Endothelial cell of umbilical vein (primary cell): ENCODE data around the gene MAMDC2. TPM values are rescaled to one million over a fixed set of nuclear protein-coding genes. Genes with fewer than 3 reads are reported as not detected.
"Not testable (repeated sequence)": the region's sequence is repeated elsewhere in the genome, so short reads cannot be mapped to it uniquely, and the experiment has no call there.

ENCODE experiments used
- BruUV-seq: library from RNA; stranded (reverse); fragments of 400-500 nt; replicated peaks from 2 replicates; lab custom pipeline; 2021; lab: Mats Ljungman, UMichigan
- CTCF ChIA-PET: fragments of 300-600, 350-600 bp; sonication (Branson Sonifier 250); formaldehyde crosslinking; loops from one replicate; lab custom pipeline; 2021; ENCODE audit warnings: antibody characterized with exemption, inconsistent platforms; lab: Charles Lee
- POLR2A ChIA-PET: fragments of 300-600, 350-600 bp; sonication (Branson Sonifier 250); formaldehyde crosslinking; loops from one replicate; lab custom pipeline; 2021; ENCODE audit warnings: antibody characterized with exemption, inconsistent platforms; lab: Charles Lee
- DNase-seq: peaks from one replicate; pipeline ENCODE4 v3.0.0-alpha.2; 2011; ENCODE audit warnings: low read depth, low spot score
- FAIRE-seq: peaks from 2 replicates; lab custom pipeline; 2011; peaks lifted over from hg19 to GRCh38; lab: Jason Lieb, UNC
- H2AFZ ChIP-seq: 2 replicates; pipeline ENCODE4 v1.6.0; 2012; ENCODE audit warnings: low read depth, low read length, control low read depth, inconsistent platforms
- H3K27ac ChIP-seq: 2 replicates; pipeline ENCODE4 v1.5.1; 2011; ENCODE audit warnings: low read depth, mild to moderate bottlenecking, control low read depth, low read length, moderate library complexity; ENCODE audit not compliant: insufficient read depth
- H3K27me3 ChIP-seq, 2 experiments: 2 replicates each; pipeline versions ENCODE4 v1.6.0 to v1.6.1; 2011; ENCODE audit warnings: low read length in 2 of 2, mixed read lengths in 1 of 2; ENCODE audit not compliant: control insufficient read depth in 2 of 2, insufficient read depth in 2 of 2
- H3K36me3 ChIP-seq, 2 experiments: 2 replicates in 1 of 2; 3 replicates in 1 of 2; pipeline ENCODE4 v1.5.1; 2011; ENCODE audit warnings: low read length in 2 of 2, mild to moderate bottlenecking in 1 of 2, moderate library complexity in 1 of 2; ENCODE audit not compliant: control insufficient read depth in 2 of 2, insufficient read depth in 2 of 2; ENCODE audit errors: extremely low read depth in 1 of 2
- H3K4me1 ChIP-seq: 3 replicates; pipeline ENCODE4 v1.5.1; 2011; ENCODE audit warnings: mild to moderate bottlenecking, low read length; ENCODE audit not compliant: control insufficient read depth, insufficient read depth; ENCODE audit errors: extremely low read depth
- H3K4me2 ChIP-seq: 2 replicates; pipeline ENCODE4 v1.6.1; 2011; ENCODE audit warnings: low read length, control low read depth, mixed read lengths; ENCODE audit not compliant: insufficient read depth
- H3K4me3 ChIP-seq, 3 experiments: fragments of 200-600 bp in 1 of 3; sonication (generic), shearing (Covaris generic) in 1 of 3; replicated peaks in 1 of 3; 2 replicates each; pipeline ENCODE4 v1.5.1; 2011 to 2016; ENCODE audit warnings: control low read depth in 3 of 3, low read length in 3 of 3, mild to moderate bottlenecking in 2 of 3, inconsistent platforms in 1 of 3, low read depth in 1 of 3, moderate library complexity in 1 of 3; ENCODE audit not compliant: insufficient read depth in 1 of 3
- H3K79me2 ChIP-seq: 2 replicates; pipeline ENCODE4 v1.6.0; 2012; ENCODE audit warnings: low read length, inconsistent platforms; ENCODE audit not compliant: control insufficient read depth, insufficient read depth
- H3K9ac ChIP-seq: replicated peaks from 2 replicates; pipeline ENCODE3; 2011; ENCODE audit warnings: low read length, control low read depth; ENCODE audit not compliant: insufficient read depth; ENCODE audit errors: extremely low read depth
- H3K9me1 ChIP-seq: replicated peaks from 3 replicates; pipeline ENCODE4 v1.6.0; 2011; ENCODE audit warnings: mild to moderate bottlenecking, low read length; ENCODE audit not compliant: control insufficient read depth, insufficient read depth; ENCODE audit errors: extremely low read depth
- H3K9me3 ChIP-seq: replicated peaks from 2 replicates; pipeline ENCODE4 v1.5.1; 2012; ENCODE audit warnings: low read length, inconsistent platforms; ENCODE audit not compliant: control insufficient read depth, insufficient read depth
- H4K20me1 ChIP-seq: replicated peaks from 2 replicates; pipeline ENCODE3; 2011; ENCODE audit warnings: mild to moderate bottlenecking, low read length; ENCODE audit not compliant: control insufficient read depth, insufficient read depth; ENCODE audit errors: extremely low read depth
- CTCF ChIP-seq, 2 donors: IDR thresholded peaks; 1 replicate in 1 of 2; 2 replicates in 1 of 2; pipeline ENCODE4 v1.5.1; 2011; ENCODE audit warnings: low read length in 2 of 2, mild to moderate bottlenecking in 2 of 2, moderate library complexity in 2 of 2, control low read depth in 1 of 2, inconsistent platforms in 1 of 2, low read depth in 1 of 2; ENCODE audit not compliant: insufficient read depth in 1 of 2; ENCODE audit errors: extremely low read depth in 1 of 2
- EZH2 ChIP-seq: IDR thresholded peaks from 2 replicates; pipeline ENCODE4 v1.6.1; 2012; ENCODE audit warnings: borderline replicate concordance, low read depth, mild to moderate bottlenecking, moderate library complexity, low read length, inconsistent platforms; ENCODE audit not compliant: severe bottlenecking
- FOS ChIP-seq: IDR thresholded peaks from 2 replicates; pipeline ENCODE4 v1.6.1; 2011; ENCODE audit warnings: mild to moderate bottlenecking, low read length, moderate library complexity, borderline replicate concordance; ENCODE audit not compliant: insufficient read depth
- GATA2 ChIP-seq: IDR thresholded peaks from 2 replicates; pipeline ENCODE4 v1.7.0; 2011; ENCODE audit warnings: low read depth, mild to moderate bottlenecking, moderate library complexity, mixed read lengths, low read length; ENCODE audit not compliant: insufficient read length, insufficient read depth
- JUN ChIP-seq: IDR thresholded peaks from 2 replicates; pipeline ENCODE4 v1.6.1; 2011; ENCODE audit warnings: borderline replicate concordance, low read depth; ENCODE audit not compliant: insufficient read length, insufficient read depth
- MAX ChIP-seq: IDR thresholded peaks from 2 replicates; pipeline ENCODE4 v1.6.1; 2011; ENCODE audit not compliant: insufficient read depth, insufficient read length
- MYC ChIP-seq: IDR thresholded peaks from one replicate; pipeline ENCODE4 v1.6.1; 2011; ENCODE audit warnings: mild to moderate bottlenecking, low read depth, low read length
- POLR2A ChIP-seq: IDR thresholded peaks from 2 replicates; pipeline ENCODE4 v1.6.1; 2012; ENCODE audit warnings: low read depth, mild to moderate bottlenecking, control low read depth, low read length
- POLR2AphosphoS5 ChIP-seq: IDR thresholded peaks from 2 replicates; pipeline ENCODE4 v1.6.1; 2012; ENCODE audit warnings: low read depth, mild to moderate bottlenecking, control low read depth, low read length, moderate library complexity; ENCODE audit not compliant: insufficient read depth
- dilution Hi-C: fragments of 300-500 bp; cut with MboI; formaldehyde crosslinking; loops from one replicate; pipeline ENCODE4 v1.15.0; 2019; ENCODE audit warnings: low sequenced_read_pairs; ENCODE audit not compliant: extremely low pct_ligation_motif_present
- intact Hi-C: fragments of 100-400 bp; cut with micrococcal nuclease; formaldehyde crosslinking; loops from one replicate; pipeline ENCODE4 v1.10.0; 2022
- polyA plus RNA-seq, 4 experiments: library from polyadenylated mRNA; depleted of rRNA in 3 of 4; stranded (reverse) in 3 of 4; unstranded in 1 of 4; fragments of >200 nt; gene quantifications; 2 replicates each; pipeline versions ENCODE4 v1.2.1 to v1.2.3, GENCODE V29; 2011 to 2012; ENCODE audit warnings: missing spikeins in 1 of 4
- total RNA-seq: library from RNA; stranded (reverse); gene quantifications from 2 replicates; pipeline ENCODE4 v1.2.3, GENCODE V29; 2021

The MAMDC2 gene
- total and polyA plus RNA-seq, 2 donors (not counting 3 experiments of a cell fraction or from before 2014, with no cell fraction given), result 0.60 to 1.1 TPM

GRCh38 chr9:70036641-70037040 is 7.0 kb upstream of the MAMDC2 start:
- no peak for FAIRE-seq

GRCh38 chr9:70038171-70038621 is 5.5 kb upstream of the MAMDC2 start:
- H2AFZ ChIP-seq, H3K79me2 ChIP-seq, H3K9me1 ChIP-seq, POLR2A ChIA-PET, intact Hi-C loops, H3K27ac ChIP-seq, CTCF ChIA-PET, H3K4me1 ChIP-seq, H4K20me1 ChIP-seq, BruUV-seq, H3K9me3 ChIP-seq, dilution Hi-C loops, DNase-seq, H3K27me3 ChIP-seq, H3K9ac ChIP-seq, H3K36me3 ChIP-seq, FAIRE-seq, H3K4me3 ChIP-seq, H3K4me2 ChIP-seq: not testable (repeated sequence)

More at GRCh38 chr9:70036641-70037040, 7.0 kb upstream of the MAMDC2 start:
- BruUV-seq, result no TSS peak
- Histone ChIP-seq H3K27ac (no peak overlapping the region), H3K27me3 (no peaks in the 10 kb centered on the region), H4K20me1 (no peaks in the 10 kb centered on the region), H3K9me1 (no peaks in the 10 kb centered on the region), H3K4me2 (no peak overlapping the region), H3K79me2 (no peaks in the 10 kb centered on the region), H3K4me1 (no peaks in the 10 kb centered on the region), H3K36me3 (no peaks in the 10 kb centered on the region), H3K9me3 (no peaks in the 10 kb centered on the region), H2AFZ (no peak overlapping the region), H3K4me3 (no peak overlapping the region), H3K9ac (no peak overlapping the region)
- no peak for TF ChIP-seq POLR2AphosphoS5
- TF ChIP-seq JUN, result no peak
- no peak for TF ChIP-seq MAX
- no peak for TF ChIP-seq FOS
- TF ChIP-seq MYC, result no peak
- TF ChIP-seq EZH2, result no peak
- no peak for TF ChIP-seq POLR2A
- TF ChIP-seq CTCF (IDR thresholded peaks at IDR 0.05; ENCODE audit: extremely low read depth in 1 of 2, insufficient read depth in 1 of 2, low read depth in 1 of 2, low read length in 2 of 2), result no peak
- no peak for TF ChIP-seq GATA2
- intact Hi-C loops (no loop called here), dilution Hi-C loops (no loop called here)
- CTCF ChIA-PET, result no interaction called here
- DNase-seq, result no peak
- POLR2A ChIA-PET, result no interaction called here
